Effector memory CD8-positive, alpha-beta T cell (primary cell): ENCODE data around the gene CCDC88C.
A peak's percentile ranks its signal among the peaks of the same experiment; 100 is the strongest.
"Not testable (repeated sequence)": the region's sequence is repeated elsewhere in the genome, so short reads cannot be mapped to it uniquely, and the experiment has no call there.

Experiments
- ATAC-seq: fragments of 150-1000 bp; cut with Tn5 transposase; replicated peaks from 2 replicates; pipeline ENCODE4 v1.10.0; 2021; ENCODE audit warnings: mild to moderate bottlenecking, moderate library complexity
- DNase-seq, 3 experiments: peaks; one replicate each; pipeline ENCODE4 v3.0.0; 2021
- H3K27ac Mint-ChIP-seq, 2 donors: one replicate each; pipeline ENCODE4 v1.8.0; 2022; ENCODE audit warnings: mild to moderate bottlenecking in 2 of 2, mixed read lengths in 2 of 2, moderate library complexity in 2 of 2
- H3K27me3 Mint-ChIP-seq, 2 donors: one replicate each; pipeline ENCODE4 v1.8.0; 2022; ENCODE audit warnings: mixed read lengths in 2 of 2
- H3K36me3 Mint-ChIP-seq: one replicate; pipeline ENCODE4 v1.8.0; 2022; ENCODE audit warnings: mild to moderate bottlenecking, moderate library complexity, mixed read lengths; ENCODE audit not compliant: insufficient read depth
- H3K4me1 Mint-ChIP-seq, 2 donors: one replicate each; pipeline ENCODE4 v1.8.0; 2022; ENCODE audit warnings: low read depth in 2 of 2, mixed read lengths in 2 of 2
- H3K4me3 Mint-ChIP-seq, 2 donors: one replicate each; pipeline ENCODE4 v1.8.0; 2022; ENCODE audit warnings: mild to moderate bottlenecking in 2 of 2, mixed read lengths in 2 of 2, moderate library complexity in 2 of 2
- H3K9me3 Mint-ChIP-seq, 2 donors: one replicate each; pipeline ENCODE4 v1.8.0; 2022; ENCODE audit warnings: mixed read lengths in 2 of 2
- total RNA-seq, 9 experiments: gene quantifications; one replicate each; lab custom pipeline; 2026; lab: John Stamatoyannopoulos, UW

Gene CCDC88C
- total RNA-seq: 128 to 728 (median 348) reads per million in 9 experiments

DNA sequence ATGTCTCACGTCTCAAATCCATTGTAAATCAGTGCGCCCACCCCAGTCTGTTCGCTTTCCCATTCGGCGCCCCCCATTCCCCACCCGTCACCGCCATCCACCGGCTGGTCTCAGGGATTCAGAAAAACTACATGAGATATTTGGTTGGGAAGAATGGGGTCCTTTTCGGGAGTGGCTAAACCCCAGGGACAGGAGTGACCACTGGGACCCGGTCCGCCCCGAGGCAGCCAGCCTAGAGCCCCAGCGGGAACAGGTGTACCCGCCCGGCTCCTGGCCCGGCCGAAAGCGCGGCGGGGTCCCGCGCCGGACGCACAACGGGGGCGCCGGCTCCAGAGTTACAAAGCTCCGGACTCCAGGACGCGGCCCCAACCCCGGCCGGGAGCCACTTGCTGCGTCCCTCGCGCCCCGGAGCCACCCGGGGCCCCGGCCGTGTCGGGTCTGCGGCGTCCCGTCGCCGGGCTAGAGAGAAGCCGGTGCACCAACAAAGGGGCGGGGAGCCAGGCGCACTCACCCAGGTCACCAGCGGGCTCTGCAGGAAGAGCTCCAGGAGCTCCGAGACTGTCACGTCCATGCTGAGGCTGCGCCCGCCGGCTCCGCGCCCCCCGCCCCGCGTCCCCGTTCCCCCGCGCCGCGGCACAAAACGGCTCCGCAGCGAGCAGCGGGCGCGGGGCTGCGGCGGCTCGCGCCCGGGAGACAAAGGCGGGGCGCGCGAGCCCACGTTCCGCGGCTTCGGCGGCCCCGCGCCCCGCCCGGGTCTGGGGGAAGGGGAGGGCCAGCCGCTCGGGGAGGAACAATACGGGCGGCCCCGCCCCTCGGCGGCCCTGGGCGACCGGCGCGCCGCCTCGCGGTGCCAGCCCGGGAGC lies at the start of gene CCDC88C:
Gene CCDC88C, minus strand, starts transcription at position 701 of the 863 bp plus-strand sequence. Its CDS starts 130 bp downstream, at position 571.
- Mint-ChIP-seq H3K36me3 (peaks cover 61% of the 10 kb centered on the region), H3K9me3 (no peaks in the 10 kb centered on the region), H3K27me3 (no peaks in the 10 kb centered on the region), H3K27ac (peak within 1 kb of the TSS; percentile 98), H3K4me3 (peak within 1 kb of the TSS; percentile 94 to 96), H3K4me1 (peaks cover 46 to 47% of the 10 kb centered on the region in 2 donors)
- peak; percentile 71 to 74 (median 71) for DNase-seq
- ATAC-seq: peak; percentile 46

- H3K27me3 Mint-ChIP-seq: no peaks in the 10 kb centered on the region
- H3K4me3 Mint-ChIP-seq: no peak overlapping the region
- peaks cover 0 to 8% of the 10 kb centered on the region in 2 donors for H3K4me1 Mint-ChIP-seq
- DNase-seq (no peak), ATAC-seq (no peak)
- H3K9me3 Mint-ChIP-seq: no peaks in the 10 kb centered on the region
- peak overlapping the region in 1 of 2 donors; percentile 72 for H3K27ac Mint-ChIP-seq
- peaks cover 92% of the 10 kb centered on the region for H3K36me3 Mint-ChIP-seq
These were observed 48.6 kb upstream of the CCDC88C start for GRCh38 chr14:91466192-91466591.

DNA sequence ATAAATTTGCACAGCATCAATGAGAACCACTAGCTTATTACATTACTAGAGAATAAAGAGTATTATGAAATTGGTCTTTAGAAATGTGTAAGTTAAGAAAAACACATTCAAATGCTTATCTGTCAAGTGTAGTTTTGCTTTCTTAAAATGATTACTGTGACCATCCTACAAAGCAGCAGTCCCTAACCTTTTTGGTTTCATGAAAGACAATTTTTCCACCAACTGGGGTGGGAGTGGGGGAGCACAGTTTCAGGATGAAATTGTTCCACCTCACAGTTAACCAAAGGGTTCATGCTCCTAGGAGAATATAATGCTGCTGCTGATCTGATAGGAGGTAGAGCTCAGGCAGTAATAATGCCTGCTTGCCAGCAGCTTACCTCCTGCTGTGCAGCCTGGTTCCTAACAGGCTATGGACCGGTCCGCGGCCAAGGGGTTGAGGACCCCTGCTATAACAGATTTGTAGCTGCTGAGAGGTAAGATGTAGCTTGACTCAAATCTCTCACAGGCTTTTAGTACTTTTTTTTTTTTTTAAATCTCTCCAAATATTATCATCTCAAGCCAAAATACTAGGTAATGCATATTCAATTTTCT lies 47.1 kb upstream of the CCDC88C start:
- Mint-ChIP-seq H3K9me3 (no peaks in the 10 kb centered on the region), H3K27ac (peak overlapping the region; percentile 76 to 85), H3K27me3 (no peaks in the 10 kb centered on the region), H3K4me3 (no peak overlapping the region), H3K4me1 (peaks cover 0 to 8% of the 10 kb centered on the region in 2 donors), H3K36me3 (peaks cover 93% of the 10 kb centered on the region)
- ATAC-seq (no peak), DNase-seq (no peak)

GRCh38 chr14:91458612-91459011 lies 41.0 kb upstream of the CCDC88C start:
- Mint-ChIP-seq H3K4me1 (no peaks in the 10 kb centered on the region), H3K27ac (no peak overlapping the region), H3K27me3 (no peaks in the 10 kb centered on the region), H3K36me3 (peaks cover 90% of the 10 kb centered on the region), H3K9me3 (no peaks in the 10 kb centered on the region), H3K4me3 (no peak overlapping the region)
- no peak for ATAC-seq
- no peak for DNase-seq

DNA sequence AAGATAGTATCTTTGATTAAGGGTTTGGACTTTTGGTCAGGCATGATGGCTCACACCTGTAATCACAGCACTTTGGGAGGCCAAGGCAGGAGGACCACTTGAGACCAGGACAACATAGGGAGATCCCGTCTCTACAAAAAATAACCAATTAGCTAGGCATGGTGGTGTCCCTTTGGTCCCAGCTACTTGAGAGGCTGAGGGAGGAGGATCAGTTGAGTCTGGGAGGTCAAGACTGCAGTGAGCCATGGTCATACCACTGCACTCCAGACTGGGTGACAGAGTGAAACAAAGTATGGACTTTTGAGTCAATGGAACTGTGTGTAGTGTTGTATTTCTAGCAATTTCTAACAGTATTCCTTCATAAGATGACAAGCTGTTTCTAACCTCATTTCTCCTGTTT lies 38.7 kb upstream of the CCDC88C start:
- DNase-seq (no peak), ATAC-seq (no peak)
- H3K36me3 Mint-ChIP-seq: peaks cover 67% of the 10 kb centered on the region
- no peak overlapping the region for H3K4me3 Mint-ChIP-seq
- H3K27me3 Mint-ChIP-seq: no peaks in the 10 kb centered on the region
- H3K27ac Mint-ChIP-seq: peak overlapping the region; percentile 9 to 41
- no peaks in the 10 kb centered on the region for H3K4me1 Mint-ChIP-seq
- no peaks in the 10 kb centered on the region for H3K9me3 Mint-ChIP-seq

- H3K9me3 Mint-ChIP-seq: no peaks in the 10 kb centered on the region
- peaks cover 49% of the 10 kb centered on the region for H3K36me3 Mint-ChIP-seq
- no peak for DNase-seq
- H3K4me3 Mint-ChIP-seq: no peak overlapping the region
- H3K4me1 Mint-ChIP-seq: no peaks in the 10 kb centered on the region
- no peak for ATAC-seq
- no peaks in the 10 kb centered on the region for H3K27me3 Mint-ChIP-seq
- peak overlapping the region; percentile 2 to 55 for H3K27ac Mint-ChIP-seq
These were observed 37.0 kb upstream of the CCDC88C start for GRCh38 chr14:91454580-91454979.

- Mint-ChIP-seq H3K27me3 (no peaks in the 10 kb centered on the region), H3K36me3 (peaks cover 46% of the 10 kb centered on the region), H3K27ac (peak overlapping the region; percentile 2 to 68), H3K9me3 (no peaks in the 10 kb centered on the region), H3K4me3 (no peak overlapping the region), H3K4me1 (no peaks in the 10 kb centered on the region)
- DNase-seq: no peak
- no peak for ATAC-seq
These were observed 36.5 kb upstream of the CCDC88C start for GRCh38 chr14:91454155-91454554.

DNA sequence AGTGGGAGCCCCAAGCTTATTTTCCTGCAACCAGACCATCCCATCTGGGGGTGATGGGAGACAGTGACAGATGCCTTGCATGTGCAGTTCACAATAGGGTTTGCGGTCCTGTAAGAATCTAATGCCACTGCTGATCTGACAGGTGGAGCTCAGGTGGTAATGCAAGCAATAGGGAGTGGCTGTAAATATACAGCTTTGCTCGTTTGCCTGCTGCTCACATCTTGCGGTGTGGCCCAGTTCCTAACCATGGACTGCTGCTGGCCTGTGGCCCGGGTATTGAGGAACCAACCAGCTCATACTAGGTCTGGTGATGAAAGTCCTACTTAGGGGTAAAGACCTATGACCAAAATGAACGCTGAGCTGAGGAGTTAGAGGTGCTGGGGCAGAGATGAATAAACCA lies 36.1 kb upstream of the CCDC88C start:
- peak overlapping the region; percentile 2 to 68 for H3K27ac Mint-ChIP-seq
- no peak for ATAC-seq

DNA sequence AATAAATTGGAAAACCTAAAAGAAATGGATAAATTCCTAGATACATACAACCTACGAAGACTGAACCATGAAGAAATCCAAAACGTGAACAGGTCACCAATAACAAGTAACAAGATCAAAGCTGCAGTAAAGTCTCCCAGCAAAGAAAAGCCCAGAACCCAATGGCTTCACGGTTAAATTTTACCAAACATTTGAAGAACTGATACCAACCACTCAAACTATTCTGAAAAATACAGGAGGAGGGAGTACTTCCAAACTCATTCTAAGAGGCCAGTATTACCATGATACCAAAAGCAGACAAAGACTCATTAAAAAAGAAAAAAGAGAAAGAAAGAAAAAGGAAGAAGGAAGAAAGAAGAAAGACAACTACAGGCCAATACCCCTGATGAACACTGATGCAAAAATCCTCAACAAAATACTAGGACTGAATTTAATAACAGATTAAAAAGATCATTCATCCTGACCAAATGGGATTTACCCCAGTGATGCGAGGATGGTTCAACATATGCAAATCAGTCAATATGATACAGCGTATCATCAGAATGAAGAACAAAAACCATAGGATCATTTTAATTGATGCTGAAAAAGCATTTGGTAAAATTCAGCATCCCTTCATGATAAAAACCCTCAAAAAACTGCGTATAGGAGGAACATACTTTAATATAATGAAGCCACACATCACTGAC lies 26.9 kb upstream of the CCDC88C start:
- H3K36me3 Mint-ChIP-seq: peaks cover 4% of the 10 kb centered on the region
- H3K27me3 Mint-ChIP-seq: no peaks in the 10 kb centered on the region
- no peaks in the 10 kb centered on the region for H3K9me3 Mint-ChIP-seq
- H3K4me3 Mint-ChIP-seq: no peak overlapping the region
- no peaks in the 10 kb centered on the region for H3K4me1 Mint-ChIP-seq
- no peak overlapping the region for H3K27ac Mint-ChIP-seq
- no peak for DNase-seq
- no peak for ATAC-seq

More for the DNA sequence above, 36.1 kb upstream of the CCDC88C start:
- Mint-ChIP-seq H3K27me3 (no peaks in the 10 kb centered on the region), H3K4me3 (no peak overlapping the region), H3K4me1 (no peaks in the 10 kb centered on the region), H3K9me3 (no peaks in the 10 kb centered on the region), H3K36me3 (peaks cover 45% of the 10 kb centered on the region)
- no peak for DNase-seq

- H3K9me3 Mint-ChIP-seq: no peaks in the 10 kb centered on the region
- ATAC-seq: no peak
These were observed 21.7 kb upstream of the CCDC88C start for GRCh38 chr14:91439345-91439744.

GRCh38 chr14:91438845-91439244 lies 21.2 kb upstream of the CCDC88C start:
- DNase-seq: no peak
- ATAC-seq: no peak
- Mint-ChIP-seq H3K27me3 (peaks cover 0 to 10% of the 10 kb centered on the region in 2 donors), H3K4me1 (no peaks in the 10 kb centered on the region), H3K9me3 (no peaks in the 10 kb centered on the region), H3K36me3 (no peaks in the 10 kb centered on the region), H3K4me3 (no peak overlapping the region), H3K27ac (no peak overlapping the region)

More at GRCh38 chr14:91439345-91439744, 21.7 kb upstream of the CCDC88C start:
- no peaks in the 10 kb centered on the region for H3K4me1 Mint-ChIP-seq
- no peaks in the 10 kb centered on the region for H3K36me3 Mint-ChIP-seq
- peaks cover 0 to 10% of the 10 kb centered on the region in 2 donors for H3K27me3 Mint-ChIP-seq
- DNase-seq: no peak
- H3K4me3 Mint-ChIP-seq: no peak overlapping the region
- H3K27ac Mint-ChIP-seq: no peak overlapping the region

- not testable (repeated sequence) for DNase-seq, H3K27ac Mint-ChIP-seq, H3K9me3 Mint-ChIP-seq, H3K36me3 Mint-ChIP-seq, H3K4me3 Mint-ChIP-seq, ATAC-seq, H3K4me1 Mint-ChIP-seq
- H3K27me3 Mint-ChIP-seq: peaks cover 0 to 10% of the 10 kb centered on the region in 2 donors
These were observed 18.6 kb upstream of the CCDC88C start for GRCh38 chr14:91436266-91436665.

DNA sequence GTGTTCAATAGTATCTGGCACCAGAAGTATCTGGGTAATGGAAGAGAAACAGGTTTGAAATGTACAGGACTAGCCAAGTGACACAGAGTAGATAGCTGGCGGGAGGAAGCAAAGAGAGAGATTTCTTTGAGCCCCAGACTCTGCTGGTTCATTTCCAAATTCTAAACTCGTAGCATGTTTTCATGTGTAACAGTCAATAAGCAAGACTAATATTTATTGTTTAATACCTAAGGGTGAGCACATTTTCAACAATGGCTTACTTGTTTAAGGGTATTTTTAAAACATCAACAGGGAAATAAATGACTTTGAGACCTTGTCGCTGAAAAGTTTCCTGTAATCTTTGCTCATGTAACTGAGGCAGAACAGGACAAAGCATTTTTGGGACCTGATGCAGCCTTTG lies 11.8 kb upstream of the CCDC88C start:
- H3K27ac Mint-ChIP-seq: no peak overlapping the region
- H3K4me1 Mint-ChIP-seq: peaks cover 7 to 10% of the 10 kb centered on the region in 2 donors

More for the DNA sequence above, 11.8 kb upstream of the CCDC88C start:
- H3K4me3 Mint-ChIP-seq: no peak overlapping the region
- no peaks in the 10 kb centered on the region for H3K27me3 Mint-ChIP-seq
- H3K9me3 Mint-ChIP-seq: no peaks in the 10 kb centered on the region
- no peaks in the 10 kb centered on the region for H3K36me3 Mint-ChIP-seq
- no peak for ATAC-seq
- no peak for DNase-seq
